ENCODE results near the gene TMEM205.
A peak's percentile ranks its signal among the peaks of the same experiment; 100 is the strongest.
"Not testable (repeated sequence)": the region's sequence is repeated elsewhere in the genome, so short reads cannot be mapped to it uniquely, and the experiment has no call there.

Gene TMEM205

DNA sequence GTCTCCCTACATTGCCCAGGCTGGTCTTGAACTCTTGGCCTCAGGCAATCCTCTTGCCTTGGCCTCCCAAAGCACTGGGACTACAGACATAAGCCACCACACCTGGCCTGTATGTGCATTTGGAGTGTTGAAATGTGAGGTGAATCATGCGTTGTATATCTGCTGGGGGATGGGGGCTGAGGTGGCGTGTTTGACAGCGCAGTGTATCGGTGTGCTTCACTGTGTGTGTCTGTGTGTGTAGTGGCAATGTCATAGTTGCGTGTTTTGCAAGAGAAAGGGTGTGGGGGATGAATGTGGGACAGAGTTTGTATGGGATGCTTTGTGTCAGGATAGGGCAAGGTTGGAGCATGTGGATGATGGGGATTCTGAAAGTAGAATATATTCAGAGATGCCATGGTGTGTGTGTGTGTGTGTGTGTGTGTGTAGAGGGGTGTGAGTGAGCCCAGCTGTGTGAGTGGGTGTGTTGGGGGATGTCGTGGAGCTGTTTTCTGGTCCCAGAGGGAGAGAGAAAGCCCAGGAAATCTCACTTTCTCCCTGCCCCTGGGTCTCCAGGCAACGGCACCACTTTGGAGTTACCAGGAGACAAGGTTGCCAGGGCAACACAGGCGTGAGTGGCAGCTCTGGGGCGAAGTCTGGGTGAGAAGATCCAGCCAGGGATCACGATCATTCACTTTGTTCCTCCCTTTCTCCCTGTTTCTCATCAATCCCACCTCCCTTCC, 27.3 kb upstream of the TMEM205 start:
- DNase-seq (ENCODE audit: low spot score), result no peak

DNA sequence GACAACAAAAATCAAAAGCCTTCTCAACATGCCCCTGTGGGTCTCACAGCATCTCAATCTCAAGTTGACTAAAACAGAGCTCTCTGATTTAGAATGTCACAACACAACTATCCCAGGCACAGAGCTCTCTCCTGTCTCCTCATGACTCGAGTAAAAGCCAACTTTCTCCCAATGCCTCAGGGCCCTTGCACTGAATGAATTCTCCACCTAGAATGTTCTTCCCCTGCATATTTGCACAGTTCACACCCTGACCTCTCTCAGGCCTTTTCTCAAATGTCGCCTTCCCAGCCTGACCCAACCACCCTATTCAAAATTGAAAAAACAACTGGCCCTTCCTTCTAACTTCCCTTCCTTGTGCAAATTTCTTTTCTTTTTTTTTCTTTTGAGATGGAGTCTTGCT, 24.7 kb upstream of the TMEM205 start:
- DNase-seq (ENCODE audit: low spot score), result no peak

DNA sequence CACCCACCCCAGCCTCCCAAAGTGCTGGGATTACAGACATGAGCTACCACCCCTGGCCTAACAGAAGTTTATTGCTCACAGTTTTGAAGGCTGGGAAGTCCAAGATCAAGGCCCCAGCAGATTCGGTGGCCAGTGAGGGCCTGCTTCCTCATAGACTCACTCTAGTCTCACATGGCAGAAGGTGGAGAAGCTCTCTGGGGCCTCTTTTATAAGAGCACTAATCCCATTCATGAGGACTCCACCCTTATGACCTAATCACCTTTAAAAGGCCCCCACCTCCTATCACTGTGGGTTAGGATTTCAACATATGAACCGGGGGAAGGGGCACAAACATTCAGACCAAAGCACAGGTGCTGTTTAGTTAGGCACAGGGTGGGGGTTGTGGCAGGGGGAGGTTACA, 21.5 kb upstream of the TMEM205 start:
- no peak for DNase-seq (ENCODE audit: low spot score)

DNA sequence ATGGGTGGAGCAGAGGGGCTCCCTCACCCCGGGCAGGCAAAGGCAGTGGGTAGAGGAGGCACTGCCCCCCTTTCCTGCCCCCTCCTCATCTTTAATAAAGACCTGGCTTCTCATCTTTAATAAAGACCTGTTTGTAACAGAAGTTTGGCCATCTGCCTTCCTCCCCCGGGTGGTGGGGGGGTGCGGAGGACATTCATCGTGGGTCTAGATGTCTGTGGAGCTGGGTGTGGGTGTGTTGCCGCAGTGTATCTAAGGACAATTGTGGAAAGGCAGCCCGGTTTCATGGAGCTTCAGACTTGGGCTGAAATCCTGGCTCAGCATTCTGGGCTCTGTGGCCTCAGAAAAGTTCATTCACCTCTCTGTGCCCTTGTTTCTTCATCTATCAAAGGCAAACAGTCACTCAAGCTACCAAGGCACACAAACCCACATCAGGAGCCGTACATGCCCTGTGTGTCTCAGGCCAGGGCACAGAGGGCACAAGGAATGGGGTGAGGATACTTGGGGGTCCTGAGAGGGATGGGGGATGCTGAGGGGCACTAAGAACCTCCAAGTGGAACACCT, 19.6 kb upstream of the TMEM205 start:
- no peak for DNase-seq (ENCODE audit: low spot score)

DNA sequence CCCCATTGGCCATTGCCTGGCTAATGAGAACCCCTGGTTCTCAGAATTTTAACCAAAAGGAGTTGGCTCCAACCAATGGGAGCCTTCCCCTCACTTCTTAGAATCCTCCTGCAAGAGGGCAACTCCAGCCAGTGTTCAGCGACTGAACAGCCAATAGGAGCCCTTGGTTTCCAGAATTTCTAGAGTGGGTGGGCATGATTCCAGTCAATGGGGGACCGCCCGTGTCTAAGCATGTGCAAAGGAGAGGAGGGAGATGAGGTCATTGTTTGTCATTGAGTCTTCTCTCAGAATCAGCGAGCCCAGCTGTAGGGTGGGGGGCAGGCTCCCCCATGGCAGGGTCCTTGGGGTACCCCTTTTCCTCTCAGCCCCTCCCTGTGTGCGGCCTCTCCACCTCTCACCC, 18.9 kb upstream of the TMEM205 start:
- no peak for DNase-seq (ENCODE audit: low spot score)

GRCh38 chr19:11364296-11364904, 18.3 kb upstream of the TMEM205 start:
- DNase-seq (ENCODE audit: low spot score), result no peak

DNA sequence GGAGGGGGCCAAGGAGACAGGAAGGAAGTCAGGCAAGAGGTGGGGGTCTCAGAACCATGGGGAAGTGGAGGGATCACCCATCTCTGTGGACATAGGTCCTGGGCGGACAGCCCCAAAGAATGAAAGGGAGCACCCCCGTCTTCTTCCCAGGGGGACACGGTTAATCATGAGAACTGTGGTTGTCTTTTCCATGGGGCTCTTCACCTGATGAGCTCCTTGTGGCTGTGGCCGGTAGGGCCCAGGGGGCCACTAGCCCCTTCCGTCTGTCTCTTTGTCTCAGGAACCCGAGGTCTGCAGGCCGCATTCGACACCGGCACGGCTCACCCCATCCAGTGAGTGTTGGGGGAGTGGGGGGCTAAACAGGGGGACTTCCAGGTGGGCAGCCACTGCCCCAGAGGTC, 17.8 kb upstream of the TMEM205 start:
- no peak for DNase-seq (ENCODE audit: low spot score)

GRCh38 chr19:11361771-11362731, 16.0 kb upstream of the TMEM205 start:
- DNase-seq (ENCODE audit: low spot score), result no peak

GRCh38 chr19:11361037-11361770, 15.1 kb upstream of the TMEM205 start:
- DNase-seq (ENCODE audit: low spot score), result no peak

GRCh38 chr19:11359421-11359820, 13.4 kb upstream of the TMEM205 start:
- no peak for DNase-seq (ENCODE audit: low spot score)

DNA sequence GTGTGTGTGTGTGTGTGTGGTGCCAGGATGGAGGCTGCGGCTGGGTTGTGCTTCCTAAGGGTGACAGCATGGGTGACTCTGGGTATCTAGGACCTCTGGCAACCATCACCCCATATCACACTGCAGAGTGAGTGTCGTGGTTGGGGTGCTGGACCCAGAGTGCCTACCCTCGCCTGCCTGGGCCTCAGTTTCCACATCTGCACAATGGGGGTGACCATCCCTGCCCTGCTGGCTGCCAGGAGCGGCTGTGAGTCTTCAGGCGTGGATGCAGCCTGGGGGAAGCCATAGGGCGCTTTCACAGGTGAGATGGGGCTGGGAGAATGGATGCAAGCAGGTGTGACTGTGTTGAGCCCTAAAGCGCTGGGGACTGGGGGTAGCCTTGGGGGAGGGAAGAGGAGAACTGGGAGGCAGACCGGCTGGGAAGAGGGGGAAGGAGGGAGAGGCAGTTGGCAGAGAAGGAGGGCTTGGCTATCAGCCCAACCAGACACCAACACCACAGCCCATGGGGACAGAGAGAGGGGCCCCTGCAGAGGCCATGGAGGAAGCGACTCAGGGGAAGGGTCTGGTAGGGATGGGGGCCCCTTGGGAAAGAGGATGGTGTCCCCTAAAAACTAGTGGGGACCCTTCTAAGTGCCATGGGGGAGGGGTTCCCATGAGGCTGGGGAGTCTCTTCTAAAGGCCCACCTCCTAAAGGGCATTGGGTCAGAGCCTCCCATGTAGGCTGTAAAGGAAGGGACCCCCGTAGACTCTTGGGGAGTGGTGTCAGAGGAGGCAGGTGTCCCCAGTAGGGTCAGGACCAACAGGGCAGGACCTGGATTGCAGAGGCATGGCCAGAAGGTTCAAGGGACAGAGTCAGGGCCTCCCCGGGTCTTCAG, 10.8 kb upstream of the TMEM205 start:
- DNase-seq (ENCODE audit: low spot score), result no peak

DNA sequence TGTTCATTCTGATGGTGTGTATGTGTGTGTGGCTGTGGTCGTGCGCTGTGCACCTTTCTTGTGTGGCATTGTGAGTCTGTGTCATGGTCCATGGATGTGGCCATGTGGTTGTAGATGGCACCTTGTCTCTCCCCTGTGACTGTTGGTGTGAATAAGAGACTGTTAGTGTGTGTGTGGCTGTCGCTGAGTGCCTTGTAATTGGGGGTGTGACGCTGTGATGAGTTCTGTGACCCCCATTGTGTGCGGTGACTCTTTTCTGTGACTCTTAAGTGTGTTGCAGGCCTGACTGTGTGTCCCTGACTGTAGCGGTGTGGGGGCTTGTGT, 10.0 kb upstream of the TMEM205 start:
- DNase-seq (ENCODE audit: low spot score), result no peak

DNA sequence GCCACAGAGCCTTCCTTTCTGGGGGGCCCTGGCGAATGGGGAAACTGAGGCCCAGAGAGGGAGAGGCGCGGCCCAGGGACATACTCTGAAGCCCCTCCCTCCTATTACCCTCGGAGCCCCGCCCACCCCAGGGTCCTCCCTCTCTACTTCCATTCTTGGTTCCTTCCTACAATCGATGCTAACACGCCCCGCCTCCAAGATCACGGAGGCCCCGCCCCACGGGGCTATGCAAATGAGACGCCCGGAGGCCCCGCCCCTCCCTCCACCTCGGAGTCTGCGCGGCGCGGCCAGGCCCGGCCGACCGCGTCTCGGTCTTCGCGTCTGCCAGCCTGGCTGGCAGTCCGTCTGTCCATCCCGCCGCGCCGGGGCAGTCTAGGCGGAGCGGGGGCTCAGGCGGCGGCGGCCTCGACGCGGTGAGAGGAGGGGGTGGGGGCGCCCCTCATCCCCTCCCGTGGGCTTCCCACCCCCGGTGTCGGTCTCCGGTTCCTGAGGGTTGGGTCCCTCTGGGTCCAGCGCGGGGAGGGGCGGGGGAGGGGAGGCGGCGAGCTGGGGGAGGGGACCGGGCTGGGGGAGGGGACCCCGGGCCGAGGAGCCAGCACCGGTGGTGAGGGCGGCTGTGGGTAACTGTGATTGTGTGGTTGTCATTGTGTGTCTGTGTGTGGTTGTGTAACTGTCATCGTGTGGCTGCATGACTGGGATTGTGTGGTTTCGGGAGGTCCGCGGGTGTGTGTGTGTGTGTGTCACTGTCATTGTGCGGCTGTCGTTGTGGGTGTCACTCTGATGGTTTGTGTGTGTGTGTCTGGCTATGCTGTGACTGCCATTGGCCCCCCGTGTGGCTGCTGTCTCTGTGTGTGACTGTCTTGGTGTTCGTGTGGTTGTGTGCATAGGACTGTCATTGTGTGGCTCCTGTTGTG, 9.3 kb upstream of the TMEM205 start, which contains the start of gene PLPPR2:
PLPPR2 (plus strand) TSS at position 273 of the 914 bp plus-strand sequence. CDS start 2,242 bp downstream, outside the sequence.
- DNase-seq (ENCODE audit: low spot score), result peak; percentile 74

- not testable (repeated sequence) for DNase-seq (ENCODE audit: low spot score)
These were observed 8.0 kb upstream of the TMEM205 start for GRCh38 chr19:11354102-11354501.

DNA sequence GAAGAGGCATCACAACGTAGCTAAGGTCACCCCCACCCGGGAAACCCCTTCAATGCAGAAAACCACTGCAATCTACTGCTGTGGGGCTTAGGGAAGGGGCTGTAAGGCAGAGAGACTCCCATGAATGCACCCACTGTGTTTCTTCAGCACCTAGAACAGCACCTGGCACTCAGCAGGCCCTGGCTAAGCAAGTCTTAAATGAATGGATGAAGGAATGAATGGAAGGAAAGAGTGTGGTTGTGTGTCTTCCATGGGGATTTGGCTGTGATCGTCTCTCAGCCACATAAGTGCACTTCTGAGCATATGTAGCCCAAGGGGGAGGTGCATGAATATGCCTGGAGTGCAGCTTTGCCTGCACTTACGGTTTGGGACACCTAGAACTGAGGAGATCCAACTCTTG, 3.1 kb upstream of the TMEM205 start:
- DNase-seq (ENCODE audit: low spot score), result no peak

- no peak for DNase-seq (ENCODE audit: low spot score)
These were observed 1.5 kb upstream of the TMEM205 start for GRCh38 chr19:11347546-11348039.

DNA sequence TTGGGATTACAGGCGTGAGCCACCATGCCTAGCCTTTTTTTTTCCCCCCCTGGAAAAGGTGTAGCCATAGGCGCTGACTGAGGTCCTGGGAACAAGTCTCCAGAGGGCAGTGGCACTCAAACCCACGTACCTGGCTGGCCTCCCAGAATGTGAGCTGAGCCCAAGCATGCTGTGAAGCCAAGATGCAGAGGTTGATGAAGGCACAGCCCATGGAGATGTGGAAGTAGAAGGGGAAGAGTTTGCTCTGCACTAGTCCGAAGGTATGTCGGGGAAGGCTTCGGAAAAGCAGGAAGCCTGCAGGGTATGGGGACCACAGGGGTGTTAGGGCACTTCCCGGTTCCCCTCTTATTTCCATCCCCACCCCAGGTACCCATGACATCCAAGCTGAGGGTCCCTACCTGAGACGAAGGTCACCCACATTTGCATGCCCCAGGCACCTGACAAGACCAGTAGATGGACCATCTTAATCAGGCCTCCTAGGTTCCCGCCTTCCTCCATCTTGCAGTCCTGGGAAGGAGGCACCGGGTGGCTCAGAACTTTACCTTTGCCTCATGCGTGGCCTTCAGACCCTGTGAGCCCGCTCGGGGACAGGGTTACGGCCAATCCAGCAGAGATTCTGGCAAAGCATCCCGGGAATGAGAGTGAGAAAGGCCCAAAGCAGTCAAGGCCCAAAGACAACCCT, 805 bp downstream of the TMEM205 start:
- DNase-seq (ENCODE audit: low spot score), result no peak

DNA sequence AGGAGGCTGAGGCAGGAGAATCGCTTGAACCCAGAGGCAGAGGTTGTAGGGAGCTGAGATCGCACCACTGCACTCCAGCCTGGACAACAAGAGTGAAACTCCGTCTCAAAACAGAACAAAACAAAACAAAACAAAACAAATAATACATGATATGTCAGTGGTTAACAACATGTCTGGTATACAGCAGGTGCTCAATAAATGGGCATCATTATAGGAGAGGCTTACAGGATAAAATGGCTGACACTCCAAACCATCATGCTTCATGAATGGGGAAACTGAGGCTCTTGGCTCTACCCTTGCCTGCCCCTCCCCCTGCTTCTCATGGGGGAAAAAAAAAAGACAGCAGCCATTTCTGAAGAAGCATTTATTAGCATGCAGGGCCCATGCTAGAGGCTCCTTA, 3.6 kb downstream of the TMEM205 start:
- DNase-seq (ENCODE audit: low spot score), result no peak

DNA sequence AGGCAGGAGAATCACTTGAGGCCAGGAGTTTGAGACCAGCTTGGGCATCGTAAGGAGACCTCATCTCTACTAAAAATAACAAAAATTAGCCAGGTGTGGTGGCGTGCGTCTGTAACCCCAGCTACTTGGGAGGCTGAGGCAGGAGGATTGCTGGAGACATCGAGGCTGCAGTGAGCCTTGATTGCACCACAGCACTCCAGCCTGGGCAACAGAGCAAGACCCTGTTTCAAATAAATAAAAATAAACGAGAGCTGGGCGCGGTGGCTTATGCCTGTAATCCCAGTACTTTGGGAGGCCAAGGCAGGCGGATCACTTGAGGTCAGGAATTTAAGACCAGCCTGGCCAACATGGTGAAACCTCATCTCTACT, 6.0 kb downstream of the TMEM205 start:
- DNase-seq (ENCODE audit: low spot score), result not testable (repeated sequence)

Measured in activated CD4-positive, alpha-beta T cell treated with anti-CD3 and anti-CD28 coated beads, Interleukin-2, Interleukin-4, amounts not matched to agents 100 ng/mL and 50 ng/mL, durations not matched to agents 16 hours and 8 hours (primary cell).